OCI-LY3 (cell line): ENCODE data around the gene NEURL1B.

Experiments
- EZH2phosphoT487 ChIP-seq: fragments of 200-600 bp; shearing (Covaris generic); IDR thresholded peaks from 2 replicates; pipeline ENCODE4 v1.6.1; 2018; ENCODE audit warnings: antibody characterized with exemption, mixed run types, low read depth
- TF ChIP-seq, protein P1 (sequence below): fragments of 200-600, 300-600 bp; sonication (generic); IDR thresholded peaks from 2 replicates; pipeline ENCODE4 v1.5.1; 2014; ENCODE audit warnings: antibody characterized with exemption, low read length, low read depth

DNA sequence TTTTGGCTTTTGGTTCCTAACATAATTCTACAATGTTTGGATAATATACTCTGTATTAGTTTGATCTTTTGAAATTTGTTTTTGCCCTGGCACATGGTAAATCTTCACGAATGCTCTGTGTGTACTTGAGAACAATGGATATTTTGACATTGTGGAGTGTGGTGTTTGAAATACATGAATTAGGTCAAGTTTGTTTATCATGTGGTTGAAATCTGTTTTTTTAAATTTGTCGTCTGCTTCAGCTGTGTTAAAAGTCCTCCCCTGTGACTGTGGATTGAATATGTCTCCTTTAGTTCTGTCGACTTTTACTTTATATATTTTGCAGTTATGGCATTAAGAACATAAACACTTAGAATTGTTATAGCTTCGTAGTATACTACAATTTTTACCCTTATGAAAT, 69.6 kb downstream of the NEURL1B start:
- TF ChIP-seq, protein P1, sequence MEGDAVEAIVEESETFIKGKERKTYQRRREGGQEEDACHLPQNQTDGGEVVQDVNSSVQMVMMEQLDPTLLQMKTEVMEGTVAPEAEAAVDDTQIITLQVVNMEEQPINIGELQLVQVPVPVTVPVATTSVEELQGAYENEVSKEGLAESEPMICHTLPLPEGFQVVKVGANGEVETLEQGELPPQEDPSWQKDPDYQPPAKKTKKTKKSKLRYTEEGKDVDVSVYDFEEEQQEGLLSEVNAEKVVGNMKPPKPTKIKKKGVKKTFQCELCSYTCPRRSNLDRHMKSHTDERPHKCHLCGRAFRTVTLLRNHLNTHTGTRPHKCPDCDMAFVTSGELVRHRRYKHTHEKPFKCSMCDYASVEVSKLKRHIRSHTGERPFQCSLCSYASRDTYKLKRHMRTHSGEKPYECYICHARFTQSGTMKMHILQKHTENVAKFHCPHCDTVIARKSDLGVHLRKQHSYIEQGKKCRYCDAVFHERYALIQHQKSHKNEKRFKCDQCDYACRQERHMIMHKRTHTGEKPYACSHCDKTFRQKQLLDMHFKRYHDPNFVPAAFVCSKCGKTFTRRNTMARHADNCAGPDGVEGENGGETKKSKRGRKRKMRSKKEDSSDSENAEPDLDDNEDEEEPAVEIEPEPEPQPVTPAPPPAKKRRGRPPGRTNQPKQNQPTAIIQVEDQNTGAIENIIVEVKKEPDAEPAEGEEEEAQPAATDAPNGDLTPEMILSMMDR: no peak
- TF ChIP-seq EZH2phosphoT487: no peak
